SK-N-SH treated with all-trans-retinoic acid at 6 μM for 48 hours (cell line): ENCODE results near the gene STK40.

Experiments
- ATAC-seq: fragments of 200-7000 bp; cut with Tn5 transposase; 3 replicates; pipeline ENCODE4 v1.9.1; 2020; ENCODE audit warnings: mild to moderate bottlenecking, moderate library complexity
- ARNTL ChIP-seq: fragments of 450-650 bp; formaldehyde crosslinking; IDR thresholded peaks from 2 replicates; pipeline ENCODE4 v1.5.0; 2020; ENCODE audit warnings: low read depth, mild to moderate bottlenecking, moderate library complexity, borderline replicate concordance
- BACH2 ChIP-seq: fragments of 250-450 bp; sonication (Bioruptor Pico); IDR thresholded peaks from 2 replicates; pipeline ENCODE4 v1.9.0; 2021; ENCODE audit warnings: mild to moderate bottlenecking, borderline replicate concordance
- CREB5 ChIP-seq: fragments of 250-450 bp; sonication (Bioruptor Pico); IDR thresholded peaks from 2 replicates; pipeline ENCODE4 v1.5.1; 2020; ENCODE audit warnings: low read depth, mild to moderate bottlenecking, moderate library complexity
- CSDC2 ChIP-seq: fragments of 250-450 bp; sonication (Bioruptor Pico); IDR thresholded peaks from 2 replicates; pipeline ENCODE4 v1.5.0; 2020; ENCODE audit warnings: mild to moderate bottlenecking, moderate library complexity
- CSRNP3 ChIP-seq: fragments of 250-450 bp; sonication (Bioruptor Pico); IDR thresholded peaks from 2 replicates; pipeline ENCODE4 v1.5.1; 2021; ENCODE audit warnings: mild to moderate bottlenecking, moderate library complexity
- ESRRG ChIP-seq: fragments of 250-450 bp; sonication (Bioruptor Pico); IDR thresholded peaks from 2 replicates; pipeline ENCODE4 v1.6.1; 2021; ENCODE audit warnings: mild to moderate bottlenecking
- ISL1 ChIP-seq: fragments of 250-450 bp; sonication (Bioruptor Pico); IDR thresholded peaks from 2 replicates; pipeline ENCODE4 v2.1.2; 2022; ENCODE audit warnings: mild to moderate bottlenecking, moderate library complexity
- OSR1 ChIP-seq: fragments of 250-450 bp; sonication (Bioruptor Pico); IDR thresholded peaks from 2 replicates; pipeline ENCODE4 v1.8.0; 2022; ENCODE audit warnings: moderate library complexity, mild to moderate bottlenecking, inconsistent platforms
- PATZ1 ChIP-seq: fragments of 250-450 bp; sonication (Bioruptor Pico); IDR thresholded peaks from 2 replicates; pipeline ENCODE4 v1.8.0; 2020; ENCODE audit warnings: mild to moderate bottlenecking, moderate library complexity, borderline replicate concordance
- POU6F1 ChIP-seq: fragments of 250-450 bp; sonication (Bioruptor Pico); IDR thresholded peaks from 2 replicates; pipeline ENCODE4 v1.8.0; 2021; ENCODE audit warnings: low read depth, mild to moderate bottlenecking, moderate library complexity, borderline replicate concordance
- RARB ChIP-seq: fragments of 250-450 bp; sonication (Bioruptor Pico); IDR thresholded peaks from 2 replicates; pipeline ENCODE4 v1.8.0; 2021; ENCODE audit warnings: mild to moderate bottlenecking, moderate library complexity
- SNAI2 ChIP-seq: fragments of 250-450 bp; sonication (Bioruptor Pico); IDR thresholded peaks from 2 replicates; pipeline ENCODE4 v1.5.0; 2020; ENCODE audit warnings: mild to moderate bottlenecking, moderate library complexity
- ZC3H10 ChIP-seq: fragments of 250-450 bp; sonication (Bioruptor Pico); IDR thresholded peaks from 2 replicates; pipeline ENCODE4 v1.5.1; 2021; ENCODE audit warnings: mild to moderate bottlenecking, moderate library complexity
- ZFP3 ChIP-seq: fragments of 250-450 bp; sonication (Bioruptor Pico); IDR thresholded peaks from 2 replicates; pipeline ENCODE4 v1.5.0; 2020; ENCODE audit warnings: mild to moderate bottlenecking, moderate library complexity
- ZFP30 ChIP-seq: fragments of 450-650 bp; formaldehyde crosslinking; IDR thresholded peaks from 2 replicates; pipeline ENCODE4 v1.5.0; 2022; ENCODE audit warnings: mild to moderate bottlenecking, moderate library complexity
- ZNF565 ChIP-seq: fragments of 450-650 bp; formaldehyde crosslinking; conservative IDR thresholded peaks from 2 replicates; pipeline ENCODE4 v1.5.0; 2020; ENCODE audit warnings: low read depth, mild to moderate bottlenecking, moderate library complexity
- ZNF70 ChIP-seq: fragments of 450-650 bp; formaldehyde crosslinking; IDR thresholded peaks from 2 replicates; pipeline ENCODE4 v1.5.0; 2020; ENCODE audit warnings: mild to moderate bottlenecking, moderate library complexity
- ZNF8 ChIP-seq: fragments of 450-650 bp; formaldehyde crosslinking; IDR thresholded peaks from 2 replicates; pipeline ENCODE4 v1.5.0; 2020; ENCODE audit warnings: mild to moderate bottlenecking, moderate library complexity

Gene STK40

GRCh38 chr1:36306210-36306901 lies 79.4 kb downstream of the STK40 start, which contains the start of gene SH3D21:
TSS of gene SH3D21 (plus strand) at chr1:36306368. CDS start at chr1:36306421, 53 bp downstream.
- ATAC-seq = peak; percentile 23
- TF ChIP-seq ISL1 (CRISPR knock-in tag) (no peak), RARB (CRISPR knock-in tag) (no peak), SNAI2 (CRISPR knock-in tag) (no peak), PATZ1 (CRISPR knock-in tag) (no peak), ZNF565 (CRISPR knock-in tag) (no peak), CSRNP3 (CRISPR knock-in tag) (no peak), ARNTL (no peak), POU6F1 (no peak), ZNF70 (CRISPR knock-in tag) (no peak), BACH2 (CRISPR knock-in tag) (no peak), ESRRG (CRISPR knock-in tag) (no peak), CSDC2 (CRISPR knock-in tag) (no peak), CREB5 (no peak), ZNF8 (no peak), ZFP3 (CRISPR knock-in tag) (no peak), ZFP30 (CRISPR knock-in tag) (no peak), OSR1 (CRISPR knock-in tag) (no peak)

- ATAC-seq = no peak
- no peak for TF ChIP-seq ZNF565 (CRISPR knock-in tag)
- TF ChIP-seq OSR1 (CRISPR knock-in tag) = no peak
- 0 out of 2 replicates have a peak, but pooled peaks have one; percentile 23 for TF ChIP-seq PATZ1 (CRISPR knock-in tag)
- no peak for TF ChIP-seq ZC3H10 (CRISPR knock-in tag)
These were observed 79.9 kb downstream of the STK40 start for GRCh38 chr1:36305915-36306209.

- no peak for ATAC-seq
- no peak for TF ChIP-seq CSRNP3 (CRISPR knock-in tag)
These were observed 80.5 kb downstream of the STK40 start for GRCh38 chr1:36304970-36305914.
